ENCODE results near the gene RFFL.

Gene RFFL

DNA sequence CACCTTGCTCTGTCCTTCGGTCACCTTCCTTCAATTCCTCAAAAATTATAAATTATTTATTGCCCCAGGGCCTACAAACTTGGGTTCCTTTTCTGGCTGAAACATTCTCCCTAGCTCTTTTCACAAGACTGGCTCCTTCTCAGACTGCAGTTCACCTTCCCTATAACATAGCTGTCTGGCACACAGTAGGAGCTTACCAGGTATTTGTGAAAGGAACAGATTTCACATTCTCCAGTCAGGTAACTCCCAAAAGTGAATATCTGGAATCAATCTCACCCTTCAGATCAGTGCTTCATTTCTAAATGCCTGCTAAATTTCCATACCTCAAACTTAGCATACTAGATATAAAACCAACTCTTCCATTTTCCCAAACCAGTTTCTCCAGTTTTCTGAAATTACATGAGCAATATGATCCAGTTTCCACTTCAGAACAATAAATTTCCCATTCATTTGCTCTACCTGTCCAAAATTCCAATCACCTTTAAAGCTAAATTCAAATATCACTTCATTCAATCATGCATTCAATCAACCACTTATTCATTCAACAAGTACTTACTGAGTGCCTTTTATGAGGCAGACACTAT is 6.1 kb downstream of the RFFL start:
- DNase-seq (ENCODE audit: low read depth) = no peak
- TF ChIP-seq, protein P1, sequence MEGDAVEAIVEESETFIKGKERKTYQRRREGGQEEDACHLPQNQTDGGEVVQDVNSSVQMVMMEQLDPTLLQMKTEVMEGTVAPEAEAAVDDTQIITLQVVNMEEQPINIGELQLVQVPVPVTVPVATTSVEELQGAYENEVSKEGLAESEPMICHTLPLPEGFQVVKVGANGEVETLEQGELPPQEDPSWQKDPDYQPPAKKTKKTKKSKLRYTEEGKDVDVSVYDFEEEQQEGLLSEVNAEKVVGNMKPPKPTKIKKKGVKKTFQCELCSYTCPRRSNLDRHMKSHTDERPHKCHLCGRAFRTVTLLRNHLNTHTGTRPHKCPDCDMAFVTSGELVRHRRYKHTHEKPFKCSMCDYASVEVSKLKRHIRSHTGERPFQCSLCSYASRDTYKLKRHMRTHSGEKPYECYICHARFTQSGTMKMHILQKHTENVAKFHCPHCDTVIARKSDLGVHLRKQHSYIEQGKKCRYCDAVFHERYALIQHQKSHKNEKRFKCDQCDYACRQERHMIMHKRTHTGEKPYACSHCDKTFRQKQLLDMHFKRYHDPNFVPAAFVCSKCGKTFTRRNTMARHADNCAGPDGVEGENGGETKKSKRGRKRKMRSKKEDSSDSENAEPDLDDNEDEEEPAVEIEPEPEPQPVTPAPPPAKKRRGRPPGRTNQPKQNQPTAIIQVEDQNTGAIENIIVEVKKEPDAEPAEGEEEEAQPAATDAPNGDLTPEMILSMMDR (IDR thresholded peaks at IDR 0.05; ENCODE audit: low read length, missing control alignments) = no peak
- H3K4me3 ChIP-seq (replicated peaks; ENCODE audit: low read depth, low read length) = no peak overlapping the region

DNA sequence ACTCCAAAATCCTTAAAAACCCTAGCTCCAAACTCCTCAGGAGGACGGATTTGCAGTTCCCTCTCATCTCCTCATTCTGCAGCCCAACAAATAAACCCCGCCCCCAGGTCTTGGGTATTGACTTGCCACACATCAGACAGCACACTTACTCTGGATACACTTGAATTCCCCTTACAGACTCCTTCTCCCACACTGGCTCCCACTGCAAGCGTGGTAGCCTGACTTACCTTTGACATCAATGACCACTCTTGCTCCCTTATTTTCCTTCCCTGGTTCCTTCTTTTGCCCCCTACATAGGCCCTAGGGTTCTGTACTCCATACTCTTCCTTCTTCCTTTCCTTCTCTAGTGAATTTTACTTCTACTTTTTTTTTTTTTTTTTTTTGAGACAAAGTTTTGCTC is 7.5 kb downstream of the RFFL start:
- no peak overlapping the region for H3K4me3 ChIP-seq (replicated peaks; ENCODE audit: low read depth, low read length)
- TF ChIP-seq, protein P1 (IDR thresholded peaks at IDR 0.05; ENCODE audit: low read length, missing control alignments) = no peak
- no peak for DNase-seq (ENCODE audit: low read depth)

DNA sequence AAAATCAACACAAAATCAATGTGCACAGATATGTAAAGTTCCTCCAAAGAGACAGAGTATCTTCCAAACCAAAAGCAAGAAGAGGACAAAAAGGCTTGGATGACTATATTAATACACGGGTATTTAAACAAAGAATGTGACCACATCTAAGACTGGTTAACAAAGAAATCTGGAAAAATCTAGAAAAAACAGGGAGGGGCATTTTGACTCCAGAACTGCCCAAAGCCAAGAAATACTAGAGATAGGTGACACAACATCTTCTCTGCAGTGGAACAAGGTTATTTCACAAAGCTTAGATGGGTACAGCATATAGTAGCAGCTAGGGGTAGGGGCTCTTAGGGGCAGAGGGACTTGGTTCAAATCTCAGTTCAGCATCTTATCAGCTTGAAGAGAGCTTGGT is 10.3 kb downstream of the RFFL start:
- TF ChIP-seq, protein P1 (IDR thresholded peaks at IDR 0.05; ENCODE audit: low read length, missing control alignments) = no peak
- DNase-seq (ENCODE audit: low read depth) = no peak

DNA sequence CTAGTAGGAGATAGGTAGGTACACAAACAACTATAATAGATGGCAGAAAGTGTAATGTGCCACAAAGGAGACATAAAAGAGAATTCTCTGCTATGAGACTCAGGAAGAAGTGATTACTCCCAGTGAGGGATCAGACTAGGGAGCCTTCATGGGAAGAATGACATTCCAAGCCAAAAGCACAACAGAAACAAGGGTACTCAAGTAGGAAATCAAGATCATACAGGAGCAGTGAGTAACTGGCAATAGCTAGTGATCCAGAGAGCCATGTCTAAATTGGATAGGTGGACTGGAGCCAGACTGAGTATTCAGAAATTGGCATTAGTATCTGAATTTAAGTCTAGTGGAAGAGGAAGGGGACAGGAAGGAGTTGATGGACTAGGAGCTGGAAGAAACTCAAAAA is 10.7 kb downstream of the RFFL start:
- TF ChIP-seq, protein P1 (IDR thresholded peaks at IDR 0.05; ENCODE audit: low read length, missing control alignments) = no peak

More for the DNA sequence above, 10.3 kb downstream of the RFFL start:
- H3K4me3 ChIP-seq (replicated peaks; ENCODE audit: low read depth, low read length) = no peak overlapping the region

DNA sequence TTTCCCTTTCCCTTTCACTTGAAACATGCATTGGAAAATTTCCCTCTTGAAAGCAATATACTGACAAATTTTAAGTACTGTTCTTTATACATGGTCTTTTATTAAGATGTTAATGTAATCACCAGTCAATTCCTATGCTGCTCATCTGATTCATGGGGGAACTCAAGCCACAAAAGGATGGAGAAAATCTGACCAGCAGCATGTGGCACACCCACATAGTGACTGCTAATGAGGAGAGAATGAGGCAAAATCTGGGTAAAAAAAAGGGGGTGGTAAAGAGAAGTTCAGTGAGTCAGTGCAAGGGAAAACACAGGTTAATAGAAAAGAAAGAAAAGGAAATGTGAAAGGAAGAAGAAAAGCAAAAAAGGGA is 11.3 kb downstream of the RFFL start:
- DNase-seq (ENCODE audit: low read depth) = no peak
- TF ChIP-seq, protein P1 (IDR thresholded peaks at IDR 0.05; ENCODE audit: low read length, missing control alignments) = no peak
- H3K4me3 ChIP-seq (replicated peaks; ENCODE audit: low read depth, low read length) = no peak overlapping the region

More for the DNA sequence above, 10.7 kb downstream of the RFFL start:
- DNase-seq (ENCODE audit: low read depth) = no peak
- H3K4me3 ChIP-seq (replicated peaks; ENCODE audit: low read depth, low read length) = no peak overlapping the region

DNA sequence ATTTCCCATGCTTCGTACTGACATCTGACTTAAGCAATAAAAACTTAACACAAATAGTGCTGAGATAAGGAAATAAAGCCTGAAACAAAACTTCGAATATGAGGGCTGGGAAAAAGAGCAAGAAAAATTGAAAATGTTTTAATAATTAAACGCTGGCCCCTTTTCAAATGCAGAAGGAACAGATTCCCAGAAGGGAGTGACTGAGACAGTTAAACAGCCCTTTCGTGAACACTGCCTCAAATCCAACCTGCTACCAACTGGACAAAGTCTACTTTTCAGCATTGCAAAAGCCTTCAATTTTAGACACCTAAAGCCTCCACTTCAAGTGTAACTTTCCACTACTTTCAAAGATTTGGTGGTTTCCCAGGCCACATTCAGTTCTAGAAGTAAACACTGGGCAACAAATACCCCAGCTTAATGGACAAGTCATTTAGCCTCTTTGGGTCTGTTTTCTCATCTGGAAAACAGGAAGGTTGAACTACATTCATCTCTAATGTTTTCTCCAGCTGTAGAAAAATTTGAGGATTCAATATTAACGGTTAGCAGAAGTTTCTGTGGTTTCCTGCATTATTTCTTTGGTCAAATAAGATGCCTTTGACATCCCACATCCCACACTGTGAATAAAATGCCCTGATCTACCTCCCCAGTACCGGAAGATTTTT is 11.8 kb downstream of the RFFL start:
- peak; percentile 18 for DNase-seq (ENCODE audit: low read depth)
- no peak overlapping the region for H3K4me3 ChIP-seq (replicated peaks; ENCODE audit: low read depth, low read length)
- TF ChIP-seq, protein P1 (IDR thresholded peaks at IDR 0.05; ENCODE audit: low read length, missing control alignments) = no peak

DNA sequence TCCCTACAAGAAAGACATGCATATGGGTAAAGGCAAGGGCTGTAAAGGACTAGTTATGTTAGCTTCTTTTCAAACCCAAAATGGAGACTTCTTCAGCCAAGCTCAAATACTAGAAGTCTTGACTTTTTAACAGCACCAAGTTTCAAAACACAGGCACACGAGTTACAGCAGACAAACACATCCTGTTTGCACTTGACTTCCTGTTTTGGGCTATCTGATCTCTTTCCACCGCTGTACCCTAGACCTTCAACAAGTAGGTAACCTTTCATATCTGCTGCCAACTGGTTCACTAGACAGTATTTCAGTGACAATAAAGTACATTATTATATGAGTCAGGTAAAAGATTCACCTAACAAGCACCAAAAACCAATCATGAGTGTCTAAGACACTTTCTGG is 12.3 kb downstream of the RFFL start:
- peak; percentile 20 for DNase-seq (ENCODE audit: low read depth)
- TF ChIP-seq, protein P1 (IDR thresholded peaks at IDR 0.05; ENCODE audit: low read length, missing control alignments) = no peak
- no peak overlapping the region for H3K4me3 ChIP-seq (replicated peaks; ENCODE audit: low read depth, low read length)

All from fibroblast of pulmonary artery (primary cell).